Fibroblast of lung (primary cell): Measurements from ENCODE around the gene TBCK. TPM values are rescaled to one million over a fixed set of nuclear protein-coding genes. Genes with fewer than 3 reads are reported as not detected.

Source experiments
- DNase-seq, 2 donors: peaks; one replicate each; pipeline versions ENCODE4 v3.0.0 to v3.0.0-alpha.2; 2010; ENCODE audit warnings: low read depth in 2 of 2
- H2AFZ ChIP-seq: 2 replicates; pipeline ENCODE4 v1.5.1; 2012; ENCODE audit warnings: low read length, control low read depth, inconsistent platforms
- H3K27ac ChIP-seq: 2 replicates; pipeline ENCODE4 v1.5.1; 2011; ENCODE audit warnings: low read length, control low read depth; ENCODE audit not compliant: insufficient read depth
- H3K27me3 ChIP-seq: 2 replicates; pipeline ENCODE4 v1.5.1; 2011; ENCODE audit warnings: mild to moderate bottlenecking, low read length; ENCODE audit not compliant: control insufficient read depth, insufficient read depth
- H3K36me3 ChIP-seq: 2 replicates; pipeline ENCODE4 v1.5.1; 2011; ENCODE audit warnings: low read length; ENCODE audit not compliant: control insufficient read depth, insufficient read depth
- H3K4me1 ChIP-seq: 2 replicates; pipeline ENCODE4 v1.5.1; 2011; ENCODE audit warnings: low read length; ENCODE audit not compliant: control insufficient read depth, insufficient read depth; ENCODE audit errors: extremely low read depth
- H3K4me2 ChIP-seq: 2 replicates; pipeline ENCODE4 v1.5.1; 2011; ENCODE audit warnings: low read length, control low read depth; ENCODE audit not compliant: insufficient read depth; ENCODE audit errors: extremely low read depth
- H3K4me3 ChIP-seq, 4 experiments: fragments of 200-600 bp in 1 of 4; sonication (generic) in 1 of 4; replicated peaks in 1 of 4; 2 replicates each; pipeline ENCODE4 v1.5.1; 2011 to 2016; ENCODE audit warnings: low read length in 4 of 4, low read depth in 3 of 4, mild to moderate bottlenecking in 3 of 4, control low read depth in 2 of 4, inconsistent platforms in 1 of 4, mixed read lengths in 1 of 4; ENCODE audit not compliant: insufficient read depth in 1 of 4; ENCODE audit errors: control extremely low read depth in 1 of 4
- H3K79me2 ChIP-seq: 2 replicates; pipeline ENCODE4 v1.5.1; 2012; ENCODE audit warnings: mild to moderate bottlenecking, low read length, inconsistent platforms; ENCODE audit not compliant: control insufficient read depth, insufficient read depth
- H3K9ac ChIP-seq: 2 replicates; pipeline ENCODE4 v1.5.1; 2011; ENCODE audit warnings: mild to moderate bottlenecking, low read length, control low read depth; ENCODE audit not compliant: insufficient read depth
- H3K9me3 ChIP-seq: 2 replicates; pipeline ENCODE4 v1.5.1; 2012; ENCODE audit warnings: low read depth, low read length; ENCODE audit not compliant: control insufficient read depth, insufficient read depth
- H4K20me1 ChIP-seq: 2 replicates; pipeline ENCODE4 v1.5.1; 2011; ENCODE audit warnings: low read length; ENCODE audit not compliant: control insufficient read depth, insufficient read depth; ENCODE audit errors: extremely low read depth
- CTCF ChIP-seq, 2 donors: IDR thresholded peaks in 1 of 2; conservative IDR thresholded peaks in 1 of 2; 1 replicate in 1 of 2; 2 replicates in 1 of 2; pipeline ENCODE4 v1.5.1; 2011 to 2012; ENCODE audit warnings: low read length in 2 of 2, control low read depth in 1 of 2, inconsistent platforms in 1 of 2, low read depth in 1 of 2, mild to moderate bottlenecking in 1 of 2
- EZH2 ChIP-seq: IDR thresholded peaks from 2 replicates; pipeline ENCODE4 v1.5.1; 2012; ENCODE audit warnings: low read length, control low read depth, mild to moderate bottlenecking; ENCODE audit errors: missing control alignments
- polyA plus RNA-seq, 2 donors: library from polyadenylated mRNA; depleted of rRNA in 1 of 2; stranded (reverse) in 1 of 2; unstranded in 1 of 2; fragments of >200 nt; gene quantifications; 2 replicates each; pipeline ENCODE4 v1.2.1, GENCODE V29; 2011 to 2012; ENCODE audit warnings: missing spikeins in 1 of 2
- total RNA-seq: library from RNA; depleted of rRNA; stranded (reverse); fragments of >200 nt; gene quantifications from 2 replicates; pipeline ENCODE4 v1.2.1, GENCODE V29; 2014

TBCK gene
- total and polyA plus RNA-seq, 2 donors (not counting 1 experiment from before 2014, with no cell fraction given), result 29.0 to 69.9 TPM

- no peak for DNase-seq
- H3K4me2 ChIP-seq, result no peak overlapping the region
- no peak for TF ChIP-seq EZH2
- no peak overlapping the region for H3K9ac ChIP-seq
- no peak overlapping the region for H3K27ac ChIP-seq
- no peaks in the 10 kb centered on the region for H3K4me1 ChIP-seq
- H4K20me1 ChIP-seq, result no peaks in the 10 kb centered on the region
- H3K9me3 ChIP-seq, result no peaks in the 10 kb centered on the region
- no peaks in the 10 kb centered on the region for H3K36me3 ChIP-seq
- no peak overlapping the region for H2AFZ ChIP-seq
- H3K4me3 ChIP-seq, result no peak overlapping the region
- H3K27me3 ChIP-seq, result no peaks in the 10 kb centered on the region
- H3K79me2 ChIP-seq, result no peaks in the 10 kb centered on the region
Observed at GRCh38 chr4:106297245-106298035, 18.6 kb downstream of the TBCK start.

GRCh38 chr4:106294062-106294461 is 21.9 kb downstream of the TBCK start:
- no peak overlapping the region for H3K4me2 ChIP-seq
- H4K20me1 ChIP-seq, result no peaks in the 10 kb centered on the region
- H3K27me3 ChIP-seq, result no peaks in the 10 kb centered on the region
- no peaks in the 10 kb centered on the region for H3K4me1 ChIP-seq
- H3K36me3 ChIP-seq, result no peaks in the 10 kb centered on the region
- H3K4me3 ChIP-seq, result no peak overlapping the region
- DNase-seq, result no peak
- H3K9ac ChIP-seq, result no peak overlapping the region
- H2AFZ ChIP-seq, result no peak overlapping the region
- H3K79me2 ChIP-seq, result no peaks in the 10 kb centered on the region
- no peaks in the 10 kb centered on the region for H3K9me3 ChIP-seq
- no peak overlapping the region for H3K27ac ChIP-seq
- no peak for TF ChIP-seq CTCF (conservative IDR thresholded peaks at IDR 0.05 in 1 of 2, IDR thresholded peaks at IDR 0.05 in 1 of 2; ENCODE audit: low read depth in 1 of 2, low read length in 2 of 2)
- TF ChIP-seq EZH2, result no peak

- TF ChIP-seq EZH2, result no peak
- no peak for TF ChIP-seq CTCF (conservative IDR thresholded peaks at IDR 0.05 in 1 of 2, IDR thresholded peaks at IDR 0.05 in 1 of 2; ENCODE audit: low read depth in 1 of 2, low read length in 2 of 2)
- Histone ChIP-seq H3K9me3 (no peaks in the 10 kb centered on the region), H3K27ac (no peak overlapping the region), H3K79me2 (no peaks in the 10 kb centered on the region), H3K9ac (no peak overlapping the region), H3K4me2 (no peak overlapping the region), H3K4me1 (peaks cover 3% of the 10 kb centered on the region), H3K36me3 (no peaks in the 10 kb centered on the region), H3K27me3 (no peaks in the 10 kb centered on the region), H2AFZ (no peak overlapping the region), H3K4me3 (no peak overlapping the region), H4K20me1 (no peaks in the 10 kb centered on the region)
- DNase-seq, result no peak
Observed at GRCh38 chr4:106291678-106292077, 24.3 kb downstream of the TBCK start.
